GM23338 (cell line): Measurements from ENCODE around the gene FHIT. TPM values are rescaled to one million over a fixed set of nuclear protein-coding genes. Genes with fewer than 3 reads are reported as not detected.

Experiments
- ATAC-seq: fragments of 200-7000 bp; cut with Tn5 transposase; 3 replicates; pipeline ENCODE4 v1.9.1; 2020
- DNase-seq: peaks from one replicate; pipeline ENCODE4 v3.0.0-alpha.2; 2015; ENCODE audit warnings: low spot score
- H2AFZ ChIP-seq: fragments of 200-600 bp; sonication (generic); 2 replicates; pipeline ENCODE4 v1.8.0; 2016; ENCODE audit warnings: antibody characterized with exemption, mild to moderate bottlenecking, moderate library complexity
- H3F3A ChIP-seq: fragments of 200-600 bp; sonication (generic); replicated peaks from 2 replicates; pipeline ENCODE4 v1.8.0; 2017; ENCODE audit warnings: antibody characterized with exemption, mixed run types, low read depth
- H3K27ac ChIP-seq: fragments of 200-600 bp; sonication (generic); 2 replicates; pipeline ENCODE4 v1.6.1; 2016; ENCODE audit warnings: low read depth
- H3K27me3 ChIP-seq: fragments of 200-600 bp; sonication (generic); 2 replicates; pipeline ENCODE4 v1.8.0; 2016; ENCODE audit warnings: mild to moderate bottlenecking, mixed run types, moderate library complexity; ENCODE audit not compliant: insufficient read depth
- H3K36me3 ChIP-seq: fragments of 200-600 bp; sonication (generic); 2 replicates; pipeline ENCODE4 v1.8.0; 2016; ENCODE audit warnings: mild to moderate bottlenecking; ENCODE audit not compliant: insufficient read depth
- H3K4me1 ChIP-seq: fragments of 200-600 bp; sonication (generic); 2 replicates; pipeline ENCODE4 v1.8.0; 2016; ENCODE audit warnings: mild to moderate bottlenecking, moderate library complexity; ENCODE audit not compliant: insufficient read depth
- H3K4me2 ChIP-seq: fragments of 200-600 bp; sonication (generic); 2 replicates; pipeline ENCODE4 v1.7.1; 2017; ENCODE audit warnings: mixed run types
- H3K4me3 ChIP-seq: fragments of 200-600 bp; sonication (generic); 2 replicates; pipeline ENCODE4 v1.6.1; 2016; ENCODE audit warnings: mixed run types
- H3K79me2 ChIP-seq: fragments of 200-600 bp; sonication (generic); replicated peaks from 2 replicates; pipeline ENCODE4 v1.8.0; 2017; ENCODE audit warnings: mild to moderate bottlenecking; ENCODE audit not compliant: insufficient read depth
- H3K9me2 ChIP-seq: fragments of 200-600 bp; sonication (generic); 2 replicates; pipeline ENCODE4 v1.8.0; 2017; ENCODE audit not compliant: insufficient read depth
- H4K20me1 ChIP-seq: fragments of 200-600 bp; sonication (generic); replicated peaks from 2 replicates; pipeline ENCODE4 v1.8.0; 2017; ENCODE audit warnings: mild to moderate bottlenecking; ENCODE audit not compliant: insufficient read depth
- H3K27ac Mint-ChIP-seq: 2 replicates; pipeline ENCODE4 v1.8.0; 2020; ENCODE audit warnings: inconsistent platforms, mild to moderate bottlenecking, moderate library complexity, mixed read lengths
- H3K27me3 Mint-ChIP-seq: 3 replicates; pipeline ENCODE4 v1.8.0; 2022; ENCODE audit warnings: low read depth, mild to moderate bottlenecking, moderate library complexity, mixed read lengths, inconsistent platforms; ENCODE audit not compliant: insufficient read depth, poor library complexity
- H3K36me3 Mint-ChIP-seq: 3 replicates; pipeline ENCODE4 v1.8.0; 2021; ENCODE audit warnings: low read depth, mild to moderate bottlenecking, inconsistent platforms, moderate library complexity, mixed read lengths
- H3K4me1 Mint-ChIP-seq: 3 replicates; pipeline ENCODE4 v1.8.0; 2020; ENCODE audit warnings: mild to moderate bottlenecking, inconsistent platforms, mixed read lengths
- H3K4me3 Mint-ChIP-seq: 3 replicates; pipeline ENCODE4 v1.8.0; 2021; ENCODE audit warnings: moderate library complexity, mild to moderate bottlenecking, inconsistent platforms, mixed read lengths
- H3K9me3 Mint-ChIP-seq: 3 replicates; pipeline ENCODE4 v1.8.0; 2020; ENCODE audit warnings: moderate library complexity, mild to moderate bottlenecking, inconsistent platforms, mixed read lengths
- CREB1 ChIP-seq: fragments of 250-450 bp; sonication (Bioruptor Pico); IDR thresholded peaks from 2 replicates; pipeline ENCODE4 v1.5.0; 2020; ENCODE audit warnings: low read depth, mild to moderate bottlenecking, moderate library complexity
- JUNB ChIP-seq: IDR thresholded peaks from one replicate; pipeline ENCODE4 v1.6.1; 2016; ENCODE audit warnings: antibody characterized with exemption; ENCODE audit not compliant: unreplicated experiment
- POLR2AphosphoS5 ChIP-seq: IDR thresholded peaks from 2 replicates; pipeline ENCODE4 v1.6.1; 2016; ENCODE audit warnings: antibody characterized with exemption, low read depth
- ZNF114 ChIP-seq: fragments of 250-450 bp; sonication (Bioruptor Pico); IDR thresholded peaks from 2 replicates; pipeline ENCODE4 v1.5.0; 2020; ENCODE audit warnings: mild to moderate bottlenecking, moderate library complexity
- polyA plus RNA-seq: library from polyadenylated mRNA; unstranded; fragments of >200 nt; fragmentation: Nextera tagmentation; extraction: Ambion mirVana; gene quantifications from 2 replicates; pipeline ENCODE4 v1.2.1, GENCODE V29; 2016
- total RNA-seq: library from RNA; depleted of rRNA; stranded (reverse); fragments of >200 nt; shearing (Covaris generic); gene quantifications from 2 replicates; pipeline ENCODE4 v1.2.3, GENCODE V29; 2014
- TF ChIP-seq, protein P1 (sequence below): fragments of 250-450 bp; sonication (Bioruptor Pico); IDR thresholded peaks from 2 replicates; pipeline ENCODE4 v1.5.0; 2020; ENCODE audit warnings: mild to moderate bottlenecking, moderate library complexity

The FHIT gene
- total and polyA plus RNA-seq, 2 experiments from 2014 or later = 3.0 to 8.3 TPM

GRCh38 chr3:59756934-59757333 lies 1494.3 kb downstream of the FHIT start:
- no peaks in the 10 kb centered on the region for H3K36me3 Mint-ChIP-seq

More at GRCh38 chr3:59756934-59757333, 1494.3 kb downstream of the FHIT start:
- H3K27ac Mint-ChIP-seq = no peak overlapping the region
- H3K36me3 ChIP-seq = no peaks in the 10 kb centered on the region
- peaks cover 22% of the 10 kb centered on the region for H3K4me1 ChIP-seq
- H3K9me2 ChIP-seq = no peaks in the 10 kb centered on the region; the same call in 1 of the 2 replicates
- no peaks in the 10 kb centered on the region for H4K20me1 ChIP-seq
- no peak for DNase-seq
- H3K4me1 Mint-ChIP-seq = peaks cover 45% of the 10 kb centered on the region
- no peak overlapping the region for H3K4me2 ChIP-seq
- H3K4me3 ChIP-seq = no peak overlapping the region
- peaks cover 2% of the 10 kb centered on the region for H3K27me3 Mint-ChIP-seq
- ATAC-seq = no peak
- no peak overlapping the region for H2AFZ ChIP-seq
- no peaks in the 10 kb centered on the region for H3K27me3 ChIP-seq
- TF ChIP-seq CREB1 (CRISPR knock-in tag) (no peak), JUNB (no peak), ZNF114 (no peak), POLR2AphosphoS5 (no peak)
- TF ChIP-seq, protein P1, sequence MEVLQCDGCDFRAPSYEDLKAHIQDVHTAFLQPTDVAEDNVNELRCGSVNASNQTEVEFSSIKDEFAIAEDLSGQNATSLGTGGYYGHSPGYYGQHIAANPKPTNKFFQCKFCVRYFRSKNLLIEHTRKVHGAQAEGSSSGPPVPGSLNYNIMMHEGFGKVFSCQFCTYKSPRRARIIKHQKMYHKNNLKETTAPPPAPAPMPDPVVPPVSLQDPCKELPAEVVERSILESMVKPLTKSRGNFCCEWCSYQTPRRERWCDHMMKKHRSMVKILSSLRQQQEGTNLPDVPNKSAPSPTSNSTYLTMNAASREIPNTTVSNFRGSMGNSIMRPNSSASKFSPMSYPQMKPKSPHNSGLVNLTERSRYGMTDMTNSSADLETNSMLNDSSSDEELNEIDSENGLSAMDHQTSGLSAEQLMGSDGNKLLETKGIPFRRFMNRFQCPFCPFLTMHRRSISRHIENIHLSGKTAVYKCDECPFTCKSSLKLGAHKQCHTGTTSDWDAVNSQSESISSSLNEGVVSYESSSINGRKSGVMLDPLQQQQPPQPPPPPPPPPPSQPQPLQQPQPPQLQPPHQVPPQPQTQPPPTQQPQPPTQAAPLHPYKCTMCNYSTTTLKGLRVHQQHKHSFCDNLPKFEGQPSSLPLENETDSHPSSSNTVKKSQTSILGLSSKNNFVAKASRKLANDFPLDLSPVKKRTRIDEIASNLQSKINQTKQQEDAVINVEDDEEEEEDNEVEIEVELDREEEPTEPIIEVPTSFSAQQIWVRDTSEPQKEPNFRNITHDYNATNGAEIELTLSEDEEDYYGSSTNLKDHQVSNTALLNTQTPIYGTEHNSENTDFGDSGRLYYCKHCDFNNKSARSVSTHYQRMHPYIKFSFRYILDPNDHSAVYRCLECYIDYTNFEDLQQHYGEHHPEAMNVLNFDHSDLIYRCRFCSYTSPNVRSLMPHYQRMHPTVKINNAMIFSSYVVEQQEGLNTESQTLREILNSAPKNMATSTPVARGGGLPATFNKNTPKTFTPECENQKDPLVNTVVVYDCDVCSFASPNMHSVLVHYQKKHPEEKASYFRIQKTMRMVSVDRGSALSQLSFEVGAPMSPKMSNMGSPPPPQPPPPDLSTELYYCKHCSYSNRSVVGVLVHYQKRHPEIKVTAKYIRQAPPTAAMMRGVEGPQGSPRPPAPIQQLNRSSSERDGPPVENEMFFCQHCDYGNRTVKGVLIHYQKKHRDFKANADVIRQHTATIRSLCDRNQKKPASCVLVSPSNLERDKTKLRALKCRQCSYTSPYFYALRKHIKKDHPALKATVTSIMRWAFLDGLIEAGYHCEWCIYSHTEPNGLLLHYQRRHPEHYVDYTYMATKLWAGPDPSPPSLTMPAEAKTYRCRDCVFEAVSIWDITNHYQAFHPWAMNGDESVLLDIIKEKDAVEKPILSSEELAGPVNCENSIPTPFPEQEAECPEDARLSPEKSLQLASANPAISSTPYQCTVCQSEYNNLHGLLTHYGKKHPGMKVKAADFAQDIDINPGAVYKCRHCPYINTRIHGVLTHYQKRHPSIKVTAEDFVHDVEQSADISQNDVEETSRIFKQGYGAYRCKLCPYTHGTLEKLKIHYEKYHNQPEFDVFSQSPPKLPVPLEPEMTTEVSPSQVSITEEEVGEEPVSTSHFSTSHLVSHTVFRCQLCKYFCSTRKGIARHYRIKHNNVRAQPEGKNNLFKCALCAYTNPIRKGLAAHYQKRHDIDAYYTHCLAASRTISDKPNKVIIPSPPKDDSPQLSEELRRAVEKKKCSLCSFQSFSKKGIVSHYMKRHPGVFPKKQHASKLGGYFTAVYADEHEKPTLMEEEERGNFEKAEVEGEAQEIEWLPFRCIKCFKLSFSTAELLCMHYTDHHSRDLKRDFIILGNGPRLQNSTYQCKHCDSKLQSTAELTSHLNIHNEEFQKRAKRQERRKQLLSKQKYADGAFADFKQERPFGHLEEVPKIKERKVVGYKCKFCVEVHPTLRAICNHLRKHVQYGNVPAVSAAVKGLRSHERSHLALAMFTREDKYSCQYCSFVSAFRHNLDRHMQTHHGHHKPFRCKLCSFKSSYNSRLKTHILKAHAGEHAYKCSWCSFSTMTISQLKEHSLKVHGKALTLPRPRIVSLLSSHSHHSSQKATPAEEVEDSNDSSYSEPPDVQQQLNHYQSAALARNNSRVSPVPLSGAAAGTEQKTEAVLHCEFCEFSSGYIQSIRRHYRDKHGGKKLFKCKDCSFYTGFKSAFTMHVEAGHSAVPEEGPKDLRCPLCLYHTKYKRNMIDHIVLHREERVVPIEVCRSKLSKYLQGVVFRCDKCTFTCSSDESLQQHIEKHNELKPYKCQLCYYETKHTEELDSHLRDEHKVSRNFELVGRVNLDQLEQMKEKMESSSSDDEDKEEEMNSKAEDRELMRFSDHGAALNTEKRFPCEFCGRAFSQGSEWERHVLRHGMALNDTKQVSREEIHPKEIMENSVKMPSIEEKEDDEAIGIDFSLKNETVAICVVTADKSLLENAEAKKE = no peak
- no peak overlapping the region for H3K27ac ChIP-seq
- H3K4me3 Mint-ChIP-seq = no peak overlapping the region
- H3F3A ChIP-seq = no peaks in the 10 kb centered on the region
- no peaks in the 10 kb centered on the region for H3K9me3 Mint-ChIP-seq
- no peaks in the 10 kb centered on the region for H3K79me2 ChIP-seq
